Osteoblast (primary cell): ENCODE results near the gene PLA2G4B. TPM values are rescaled to one million over a fixed set of nuclear protein-coding genes. Genes with fewer than 3 reads are reported as not detected.

Source experiments
- DNase-seq: peaks from one replicate; pipeline ENCODE4 v3.0.0; 2011; ENCODE audit warnings: low spot score, mixed read lengths; ENCODE audit not compliant: insufficient read length; ENCODE audit errors: missing footprints
- H2AFZ ChIP-seq: 2 replicates; pipeline ENCODE4 v1.6.0; 2011; ENCODE audit warnings: mild to moderate bottlenecking, low read length
- H3K27ac ChIP-seq: 2 replicates; pipeline ENCODE4 v1.5.1; 2011; ENCODE audit warnings: mild to moderate bottlenecking, low read depth, low read length, moderate library complexity
- H3K27me3 ChIP-seq: 2 replicates; pipeline ENCODE4 v1.6.0; 2012; ENCODE audit warnings: mild to moderate bottlenecking, control low read depth, inconsistent platforms, low read length, moderate library complexity; ENCODE audit not compliant: insufficient read depth
- H3K36me3 ChIP-seq: 2 replicates; pipeline ENCODE4 v1.5.1; 2011; ENCODE audit warnings: mild to moderate bottlenecking, low read length, control low read depth, moderate library complexity; ENCODE audit not compliant: insufficient read depth
- H3K4me1 ChIP-seq: 2 replicates; pipeline ENCODE4 v1.5.1; 2011; ENCODE audit warnings: mild to moderate bottlenecking, low read length, control low read depth, moderate library complexity; ENCODE audit not compliant: insufficient read depth
- H3K4me2 ChIP-seq: 2 replicates; pipeline ENCODE4 v1.6.0; 2011; ENCODE audit warnings: mild to moderate bottlenecking, low read length; ENCODE audit not compliant: insufficient read depth
- H3K4me3 ChIP-seq: fragments of 200-600 bp; sonication (generic); 3 replicates; pipeline ENCODE4 v1.5.1; 2012; ENCODE audit warnings: mild to moderate bottlenecking, low read length, inconsistent platforms; ENCODE audit not compliant: insufficient read depth
- H3K79me2 ChIP-seq: 2 replicates; pipeline ENCODE4 v1.6.0; 2012; ENCODE audit warnings: mild to moderate bottlenecking, low read length, control low read depth, inconsistent platforms; ENCODE audit not compliant: insufficient read depth
- H3K9me3 ChIP-seq: 2 replicates; pipeline ENCODE4 v1.5.1; 2011; ENCODE audit warnings: low read depth, low read length, control low read depth
- H4K20me1 ChIP-seq: 2 replicates; pipeline ENCODE4 v1.6.0; 2012; ENCODE audit warnings: mild to moderate bottlenecking, low read length, control low read depth; ENCODE audit not compliant: insufficient read depth
- total RNA-seq: library from RNA; depleted of rRNA; stranded (reverse); fragments of >200 nt; gene quantifications from 2 replicates; pipeline ENCODE4 v1.2.3, GENCODE V29; 2012
- TF ChIP-seq, protein P1 (sequence below): IDR thresholded peaks from 2 replicates; pipeline ENCODE4 v1.5.1; 2011; ENCODE audit warnings: mild to moderate bottlenecking, low read depth, low read length, moderate library complexity; ENCODE audit errors: extremely low read depth

PLA2G4B gene
- total RNA-seq, 1 donor, result 0.72 TPM

GRCh38 chr15:41892621-41893421 lies 54.2 kb downstream of the PLA2G4B start:
- H3K4me3 ChIP-seq, result no peak overlapping the region
- no peak overlapping the region for H3K4me2 ChIP-seq
- H3K27me3 ChIP-seq, result no peaks in the 10 kb centered on the region
- TF ChIP-seq, protein P1, sequence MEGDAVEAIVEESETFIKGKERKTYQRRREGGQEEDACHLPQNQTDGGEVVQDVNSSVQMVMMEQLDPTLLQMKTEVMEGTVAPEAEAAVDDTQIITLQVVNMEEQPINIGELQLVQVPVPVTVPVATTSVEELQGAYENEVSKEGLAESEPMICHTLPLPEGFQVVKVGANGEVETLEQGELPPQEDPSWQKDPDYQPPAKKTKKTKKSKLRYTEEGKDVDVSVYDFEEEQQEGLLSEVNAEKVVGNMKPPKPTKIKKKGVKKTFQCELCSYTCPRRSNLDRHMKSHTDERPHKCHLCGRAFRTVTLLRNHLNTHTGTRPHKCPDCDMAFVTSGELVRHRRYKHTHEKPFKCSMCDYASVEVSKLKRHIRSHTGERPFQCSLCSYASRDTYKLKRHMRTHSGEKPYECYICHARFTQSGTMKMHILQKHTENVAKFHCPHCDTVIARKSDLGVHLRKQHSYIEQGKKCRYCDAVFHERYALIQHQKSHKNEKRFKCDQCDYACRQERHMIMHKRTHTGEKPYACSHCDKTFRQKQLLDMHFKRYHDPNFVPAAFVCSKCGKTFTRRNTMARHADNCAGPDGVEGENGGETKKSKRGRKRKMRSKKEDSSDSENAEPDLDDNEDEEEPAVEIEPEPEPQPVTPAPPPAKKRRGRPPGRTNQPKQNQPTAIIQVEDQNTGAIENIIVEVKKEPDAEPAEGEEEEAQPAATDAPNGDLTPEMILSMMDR, result no peak
- H3K79me2 ChIP-seq, result no peaks in the 10 kb centered on the region
- H3K4me1 ChIP-seq, result peaks cover 13% of the 10 kb centered on the region
- H3K27ac ChIP-seq, result no peak overlapping the region
- H3K36me3 ChIP-seq, result no peaks in the 10 kb centered on the region
- DNase-seq, result peak; percentile 67
- no peak overlapping the region for H2AFZ ChIP-seq
- H3K9me3 ChIP-seq, result no peaks in the 10 kb centered on the region
- no peaks in the 10 kb centered on the region for H4K20me1 ChIP-seq

DNA sequence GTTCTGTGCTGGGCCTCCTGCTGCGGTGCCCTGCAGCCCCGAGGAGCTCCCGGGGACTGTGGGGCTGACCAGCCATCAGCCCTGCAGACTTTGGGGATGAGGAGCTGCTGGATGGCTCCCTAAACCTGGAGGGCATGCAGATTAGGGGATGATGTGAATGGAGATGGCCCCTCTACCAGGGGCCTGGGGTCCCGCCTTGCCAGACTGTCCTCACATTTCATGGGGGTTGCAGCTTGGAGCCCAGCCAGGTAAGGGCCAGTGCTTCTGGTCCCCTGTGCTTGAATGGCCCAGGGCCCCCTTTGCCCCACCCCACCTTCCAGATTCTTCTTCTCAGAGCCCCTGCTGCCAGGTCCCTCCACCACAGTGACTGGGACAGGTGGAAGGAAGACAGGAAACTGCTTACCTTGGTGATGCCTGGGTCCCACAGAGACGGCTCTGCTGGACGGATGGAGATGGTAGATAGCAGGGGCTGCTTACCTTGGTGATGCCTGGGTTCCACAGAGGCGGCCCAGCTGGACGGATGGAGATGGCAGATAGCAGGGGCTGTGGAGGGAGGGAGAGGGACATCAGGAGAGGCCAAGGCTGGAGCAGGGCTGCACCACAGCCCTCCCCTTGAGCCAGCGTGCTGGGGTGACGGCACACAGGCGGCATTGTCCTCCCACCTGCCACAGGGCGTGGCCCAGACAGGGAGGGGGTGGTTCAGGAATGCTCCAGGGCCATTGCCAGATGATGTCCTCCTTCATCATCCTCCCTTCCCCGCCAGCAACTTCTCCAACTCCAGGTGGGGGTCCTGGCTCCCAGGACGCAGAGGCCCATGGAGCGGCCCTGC lies 55.0 kb downstream of the PLA2G4B start, which contains the start of gene SPTBN5:
Gene SPTBN5, minus strand, starts transcription at position 632 of the 829 bp plus-strand sequence. Its CDS starts 556 bp downstream, at position 76.
- Histone ChIP-seq H3K4me1 (peaks cover 13% of the 10 kb centered on the region), H2AFZ (peak within 1 kb of the TSS; percentile 62), H3K27ac (no peak within 1 kb of the TSS), H3K36me3 (peaks cover 5% of the 10 kb centered on the region), H3K27me3 (no peaks in the 10 kb centered on the region), H4K20me1 (no peaks in the 10 kb centered on the region), H3K4me2 (peak within 1 kb of the TSS; percentile 70), H3K79me2 (no peaks in the 10 kb centered on the region), H3K4me3 (peak within 1 kb of the TSS; percentile 45), H3K9me3 (no peaks in the 10 kb centered on the region)
- DNase-seq, result peak; percentile 70
- TF ChIP-seq, protein P1, result no peak

- Histone ChIP-seq H2AFZ (peak overlapping the region; percentile 62), H3K4me3 (peak overlapping the region; percentile 45), H3K4me1 (peaks cover 13% of the 10 kb centered on the region), H3K36me3 (peaks cover 11% of the 10 kb centered on the region), H3K79me2 (no peaks in the 10 kb centered on the region), H3K27me3 (no peaks in the 10 kb centered on the region), H4K20me1 (no peaks in the 10 kb centered on the region), H3K9me3 (no peaks in the 10 kb centered on the region), H3K4me2 (peak overlapping the region; percentile 70), H3K27ac (no peak overlapping the region)
- peak; percentile 75 for DNase-seq
- TF ChIP-seq, protein P1, result no peak
These were observed 55.7 kb downstream of the PLA2G4B start for GRCh38 chr15:41894251-41894790.
